NCI-H1930 (cell line): ENCODE data around the gene MBD3.
"Not testable (repeated sequence)": the region's sequence is repeated elsewhere in the genome, so short reads cannot be mapped to it uniquely, and the experiment has no call there.

ENCODE experiments used
- DNase-seq, 2 experiments: peaks; one replicate each; lab custom pipeline; 2025; lab: John Stamatoyannopoulos, UW

The MBD3 gene

GRCh38 chr19:1592755-1593500, at the start of gene MBD3:
TSS of gene MBD3 (minus strand) at chr19:1592865. CDS start at chr19:1592631, 234 bp downstream.
- DNase-seq: peak; percentile 67 to 92

GRCh38 chr19:1640893-1641448, 48.3 kb upstream of the MBD3 start:
- not testable (repeated sequence) for DNase-seq

GRCh38 chr19:1636325-1637236, 43.9 kb upstream of the MBD3 start:
- no peak for DNase-seq

GRCh38 chr19:1634938-1635243, 42.2 kb upstream of the MBD3 start:
- DNase-seq: no peak

DNA sequence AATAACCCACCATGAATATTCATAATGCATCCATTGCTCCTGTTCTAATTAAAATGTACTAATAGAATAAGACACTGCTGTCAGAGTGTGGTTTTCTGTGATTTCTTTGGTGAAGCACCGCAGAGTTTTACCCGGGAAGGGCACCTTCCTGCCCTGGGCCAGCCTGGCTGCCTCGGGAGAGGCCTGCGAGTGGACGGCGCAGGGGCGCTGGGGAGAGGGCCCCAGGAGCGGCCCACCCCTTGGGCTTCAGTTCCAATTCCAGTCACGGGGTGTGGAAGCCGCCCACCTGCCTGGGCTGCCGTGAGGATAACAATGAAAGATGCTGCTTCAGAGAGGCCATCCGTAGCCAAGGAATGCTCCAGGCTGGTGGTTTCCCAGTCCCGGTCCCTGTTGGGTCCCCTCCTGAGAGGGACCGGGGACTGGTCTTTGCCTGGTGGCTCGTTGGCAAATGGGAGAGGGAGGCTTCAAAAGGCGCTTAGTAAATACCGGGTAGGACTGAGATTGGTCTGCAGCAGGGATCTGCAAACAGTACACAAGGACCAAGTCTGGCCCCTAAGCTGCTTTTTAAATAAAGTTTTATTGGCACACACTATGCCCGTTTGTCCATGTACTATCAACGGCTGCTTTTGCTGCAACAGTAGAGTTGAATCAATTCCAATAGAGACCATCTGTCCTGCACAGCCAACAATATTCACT, 41.7 kb upstream of the MBD3 start:
- DNase-seq: no peak

DNA sequence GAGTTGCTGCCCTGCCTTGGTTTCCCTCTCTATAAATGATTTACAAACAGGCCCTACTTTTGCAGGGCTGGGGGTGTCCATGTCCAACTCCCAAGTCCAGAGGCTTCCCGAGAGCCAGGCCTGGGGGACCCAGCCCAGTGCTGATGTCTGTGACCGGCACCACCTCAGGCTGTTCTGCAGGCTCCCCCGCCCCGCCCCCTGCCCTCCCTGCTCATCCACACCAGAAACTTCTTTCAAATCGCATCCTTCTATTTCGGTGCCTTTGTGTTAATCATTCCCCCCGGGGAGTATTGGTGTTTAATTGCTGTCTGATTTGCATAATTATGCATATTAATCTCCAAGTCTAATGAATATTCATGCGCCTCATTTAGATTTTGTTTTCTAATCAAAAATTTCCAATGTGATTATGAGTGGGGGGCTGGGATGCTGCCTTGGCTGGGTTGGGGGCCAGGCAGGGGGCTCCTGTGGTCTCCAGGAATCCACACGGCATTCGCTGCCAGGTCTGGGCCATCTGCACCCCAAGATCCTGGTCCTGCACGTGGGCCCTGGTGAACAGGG, 40.7 kb upstream of the MBD3 start:
- no peak for DNase-seq

DNA sequence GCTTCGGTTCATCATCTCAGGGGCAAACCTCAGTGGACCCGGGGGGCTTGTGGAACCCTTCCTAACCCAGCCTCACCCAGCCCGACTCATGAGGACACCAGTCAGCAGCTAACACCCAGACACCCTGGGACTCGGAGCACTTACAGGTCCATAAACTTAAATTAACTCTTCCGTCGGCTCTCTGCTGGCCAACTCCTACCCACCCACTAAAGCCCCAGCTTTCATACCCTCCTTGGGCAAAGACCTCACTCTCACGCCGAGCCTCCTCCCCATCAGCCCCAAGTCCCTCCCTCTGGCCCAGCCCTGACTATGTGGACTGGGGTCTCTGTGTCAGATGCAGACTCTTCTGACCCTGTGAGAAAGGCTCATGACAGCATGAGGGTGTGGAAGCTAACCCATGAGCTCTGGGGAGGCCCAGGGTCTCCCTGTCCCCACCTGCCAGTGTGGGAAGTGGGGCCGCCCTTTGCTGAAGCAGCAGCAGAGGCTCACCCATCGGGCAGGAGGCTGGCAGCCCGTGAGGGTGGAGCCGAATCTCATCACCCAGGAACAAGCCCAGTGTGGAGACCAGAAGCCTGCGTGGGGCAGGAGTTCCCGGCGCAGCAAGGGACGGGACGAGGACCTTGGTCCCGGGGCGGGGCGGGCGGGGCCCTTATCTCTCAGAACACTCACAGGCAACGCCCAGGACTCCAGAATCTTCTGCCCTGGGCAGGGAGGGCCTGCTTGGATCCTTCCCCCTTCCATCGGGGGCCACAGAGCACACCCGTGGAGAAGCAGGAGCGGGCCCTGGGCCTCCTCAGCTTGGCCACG, 40.0 kb upstream of the MBD3 start:
- DNase-seq: no peak

DNA sequence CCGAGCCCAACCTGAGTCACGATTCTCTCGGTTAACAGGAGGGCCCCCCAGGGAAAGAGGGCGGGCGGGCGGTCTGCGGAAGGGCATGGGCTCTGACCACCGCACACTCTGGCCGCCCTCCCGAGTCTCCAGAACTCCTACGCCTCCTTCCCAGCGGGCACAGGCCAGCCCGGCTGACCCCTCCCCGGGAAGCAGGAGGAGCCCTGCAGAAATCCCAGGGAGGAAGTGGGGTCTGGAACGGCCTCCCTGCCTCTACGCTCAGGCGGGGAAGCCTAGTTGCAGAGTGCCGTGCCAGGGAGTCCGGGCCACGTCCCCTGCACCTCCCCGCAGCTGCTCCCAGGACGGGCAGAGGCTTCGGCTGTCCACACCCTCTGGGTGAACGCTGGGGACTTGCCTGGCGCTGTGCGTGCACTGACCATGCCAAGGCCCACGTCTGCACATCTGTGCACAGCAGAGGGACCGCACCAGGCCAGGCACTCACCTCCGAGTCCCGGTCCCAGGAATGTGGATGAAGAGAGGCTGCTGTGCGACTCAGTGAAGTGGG, 39.0 kb upstream of the MBD3 start:
- no peak for DNase-seq

- no peak for DNase-seq
Observed at GRCh38 chr19:1630811-1631210, 38.1 kb upstream of the MBD3 start.

DNA sequence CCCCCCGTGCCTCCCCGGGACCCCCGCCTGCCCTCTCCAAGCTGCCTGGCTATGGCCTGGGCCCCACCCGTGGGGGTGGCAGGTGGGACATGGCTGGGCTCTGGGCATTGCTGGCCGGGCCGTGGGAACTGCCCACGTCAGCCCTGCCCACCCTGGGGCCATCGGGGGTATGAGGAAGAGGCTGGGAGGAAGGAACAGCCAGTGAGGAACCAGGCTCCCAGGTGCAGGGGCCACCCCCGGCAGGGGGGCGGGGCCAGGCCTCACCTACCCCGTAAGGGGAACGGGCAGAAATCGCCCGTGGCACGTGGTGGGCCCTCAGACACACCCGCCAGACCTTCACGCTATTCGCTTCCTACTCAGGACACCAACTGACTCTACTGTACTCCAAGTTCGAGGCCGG, 37.3 kb upstream of the MBD3 start:
- no peak for DNase-seq

DNA sequence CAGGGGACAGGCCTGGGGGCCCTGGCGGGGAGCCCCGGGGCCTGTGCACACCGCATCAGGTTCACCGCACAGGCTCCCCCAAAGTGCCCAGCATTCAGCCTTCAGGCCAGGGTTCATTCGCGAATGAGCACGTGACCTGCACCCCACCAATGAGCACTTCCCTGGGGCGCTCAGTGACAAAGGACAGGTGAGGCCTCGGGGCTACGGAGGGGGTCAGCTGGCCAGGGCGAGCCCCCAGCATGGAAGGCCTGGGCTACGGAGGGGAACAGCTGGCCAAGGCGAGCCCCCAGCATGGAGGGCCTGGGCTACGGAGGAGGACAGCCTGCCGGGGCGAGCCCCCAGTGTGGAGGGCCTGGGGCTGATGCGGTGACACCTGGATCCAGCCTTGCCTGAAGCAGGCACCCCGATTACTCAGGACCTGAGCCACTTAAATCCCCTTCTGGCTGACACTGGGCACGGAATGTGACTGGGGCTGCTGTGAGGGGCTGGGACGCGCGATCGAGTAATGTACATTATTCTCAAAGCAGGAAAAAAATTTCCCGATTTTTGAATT, 36.7 kb upstream of the MBD3 start:
- DNase-seq: no peak

DNA sequence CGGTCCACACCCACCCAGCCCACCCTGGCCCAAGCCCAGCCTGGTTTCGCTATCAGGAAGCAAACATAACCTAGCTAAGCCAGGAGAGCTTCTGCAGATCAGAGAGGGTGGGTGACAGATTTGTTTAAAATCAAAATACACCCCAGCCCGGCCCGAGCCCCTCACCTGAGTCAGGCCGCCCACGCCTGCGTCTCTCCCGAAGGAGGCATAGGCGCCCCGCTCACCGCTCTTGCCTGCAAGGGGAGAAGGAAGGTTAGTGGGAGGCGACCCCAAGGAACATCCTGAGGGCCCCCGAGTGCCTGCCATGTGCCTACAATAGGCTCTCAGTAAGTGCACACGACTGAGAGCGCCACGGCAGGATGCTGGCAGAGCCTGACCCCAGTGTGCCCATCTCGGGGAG, 34.5 kb upstream of the MBD3 start:
- DNase-seq: no peak

GRCh38 chr19:1626417-1627010, 33.8 kb upstream of the MBD3 start:
- no peak for DNase-seq

- peak in 1 of 2 experiments; percentile 3 for DNase-seq
Observed at GRCh38 chr19:1624458-1624857, 31.8 kb upstream of the MBD3 start.

DNA sequence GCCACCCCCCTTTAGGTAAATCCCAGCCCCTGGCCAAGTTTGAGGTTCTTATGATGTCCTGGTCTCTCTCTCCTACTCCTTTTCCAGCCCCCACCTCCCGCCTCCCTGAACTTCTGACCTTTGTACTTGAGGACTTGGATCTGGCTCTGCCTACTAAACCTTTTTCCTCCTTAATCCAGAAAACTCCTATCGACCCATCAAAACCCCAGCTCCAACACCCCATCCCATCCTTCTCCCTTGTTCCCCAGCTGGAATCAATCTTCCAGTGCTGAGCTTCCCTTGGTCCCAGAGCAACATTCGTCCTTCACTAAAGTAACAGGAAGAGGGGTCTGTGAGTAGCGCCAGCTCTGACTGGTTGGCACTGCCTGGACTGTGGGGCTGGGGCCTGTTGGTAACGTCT, 29.9 kb upstream of the MBD3 start:
- DNase-seq: no peak

- DNase-seq: no peak
Observed at GRCh38 chr19:1622007-1622406, 29.3 kb upstream of the MBD3 start.

DNA sequence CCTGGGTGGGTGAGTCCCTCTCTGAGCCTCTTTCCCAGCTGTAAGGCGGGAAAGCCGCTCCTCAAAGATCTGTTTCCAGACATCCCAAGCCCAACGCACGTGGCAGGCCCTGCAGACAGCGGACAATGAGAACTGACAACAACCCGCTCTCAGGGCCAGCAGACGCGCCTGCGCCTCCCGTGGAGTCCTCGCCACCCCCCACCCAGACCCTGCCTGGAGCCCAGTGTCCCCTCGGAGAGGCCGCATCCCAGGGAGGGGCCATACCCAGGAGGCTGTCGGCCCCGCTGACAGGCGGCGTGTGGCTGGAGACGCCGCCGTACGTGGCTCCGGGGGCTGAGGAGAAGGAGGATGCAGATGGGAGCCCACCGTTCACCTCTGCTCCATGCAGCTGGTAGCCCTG, 28.9 kb upstream of the MBD3 start:
- DNase-seq: no peak

- no peak for DNase-seq
Observed at GRCh38 chr19:1621021-1621420, 28.4 kb upstream of the MBD3 start.

DNA sequence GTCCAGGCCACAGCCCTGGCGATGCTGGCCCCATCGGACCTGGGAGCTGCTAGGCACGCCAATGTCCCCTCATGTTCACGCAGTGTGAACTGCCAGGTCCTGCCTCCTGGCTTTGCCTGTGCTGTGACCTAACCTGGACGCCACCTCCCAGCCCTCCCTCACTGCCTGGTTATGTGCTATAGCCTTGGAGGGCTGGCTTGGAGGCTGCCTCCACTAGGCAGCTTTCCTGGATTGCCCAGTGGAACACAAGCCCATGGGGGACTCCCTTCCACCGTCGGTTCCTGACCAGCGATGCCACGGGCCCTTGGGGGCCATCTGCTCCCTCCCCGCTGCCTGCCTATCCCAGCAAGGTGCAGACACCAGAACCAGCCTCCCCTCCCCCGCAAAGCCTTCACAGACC, 27.8 kb upstream of the MBD3 start:
- DNase-seq: no peak

GRCh38 chr19:1619703-1620102, 27.0 kb upstream of the MBD3 start:
- DNase-seq: no peak
